Measurements from ENCODE around the gene DCBLD2.
"Not testable (repeated sequence)": the region's sequence is repeated elsewhere in the genome, so short reads cannot be mapped to it uniquely, and the experiment has no call there.

DCBLD2 gene

GRCh38 chr3:98857258-98857657 lies 44.2 kb downstream of the DCBLD2 start:
- H3K27me3 ChIP-seq (ENCODE audit: control insufficient read depth, insufficient read depth, low read length); H3K9ac ChIP-seq (ENCODE audit: low read depth, low read length); H3K4me3 ChIP-seq (ENCODE audit: low read depth, low read length); H3K9me3 ChIP-seq (ENCODE audit: control insufficient read depth, insufficient read depth, low read length); H3K4me1 ChIP-seq (ENCODE audit: control insufficient read depth, insufficient read depth, low read length); H3K36me3 ChIP-seq (ENCODE audit: control insufficient read depth, insufficient read depth, low read length): not testable (repeated sequence)

GRCh38 chr3:98856724-98857123 lies 44.8 kb downstream of the DCBLD2 start:
- H3K4me1 ChIP-seq (ENCODE audit: control insufficient read depth, insufficient read depth, low read length), result no peaks in the 10 kb centered on the region
- no peak overlapping the region for H3K9ac ChIP-seq (ENCODE audit: low read depth, low read length)
- H3K36me3 ChIP-seq (ENCODE audit: control insufficient read depth, insufficient read depth, low read length), result peaks cover 2% of the 10 kb centered on the region
- H3K4me3 ChIP-seq (ENCODE audit: low read depth, low read length), result no peak overlapping the region
- peaks cover 2% of the 10 kb centered on the region for H3K9me3 ChIP-seq (ENCODE audit: control insufficient read depth, insufficient read depth, low read length)
- H3K27me3 ChIP-seq (ENCODE audit: control insufficient read depth, insufficient read depth, low read length), result no peaks in the 10 kb centered on the region

- Histone ChIP-seq H3K27me3 (ENCODE audit: control insufficient read depth, insufficient read depth, low read length) (no peaks in the 10 kb centered on the region), H3K4me3 (ENCODE audit: low read depth, low read length) (no peak overlapping the region), H3K9ac (ENCODE audit: low read depth, low read length) (no peak overlapping the region), H3K9me3 (ENCODE audit: control insufficient read depth, insufficient read depth, low read length) (peaks cover 2% of the 10 kb centered on the region), H3K36me3 (ENCODE audit: control insufficient read depth, insufficient read depth, low read length) (peaks cover 2% of the 10 kb centered on the region), H3K4me1 (ENCODE audit: control insufficient read depth, insufficient read depth, low read length) (no peaks in the 10 kb centered on the region)
Observed at GRCh38 chr3:98855806-98856400, 45.6 kb downstream of the DCBLD2 start.

GRCh38 chr3:98848108-98848507 lies 53.4 kb downstream of the DCBLD2 start:
- Histone ChIP-seq H3K27me3 (ENCODE audit: control insufficient read depth, insufficient read depth, low read length) (no peaks in the 10 kb centered on the region), H3K4me3 (ENCODE audit: low read depth, low read length) (no peak overlapping the region), H3K9ac (ENCODE audit: low read depth, low read length) (no peak overlapping the region), H3K4me1 (ENCODE audit: control insufficient read depth, insufficient read depth, low read length) (no peaks in the 10 kb centered on the region), H3K9me3 (ENCODE audit: control insufficient read depth, insufficient read depth, low read length) (no peaks in the 10 kb centered on the region), H3K36me3 (ENCODE audit: control insufficient read depth, insufficient read depth, low read length) (no peaks in the 10 kb centered on the region)

GRCh38 chr3:98846101-98846500 lies 55.4 kb downstream of the DCBLD2 start:
- Histone ChIP-seq H3K27me3 (ENCODE audit: control insufficient read depth, insufficient read depth, low read length) (no peaks in the 10 kb centered on the region), H3K9ac (ENCODE audit: low read depth, low read length) (no peak overlapping the region), H3K9me3 (ENCODE audit: control insufficient read depth, insufficient read depth, low read length) (no peaks in the 10 kb centered on the region), H3K36me3 (ENCODE audit: control insufficient read depth, insufficient read depth, low read length) (no peaks in the 10 kb centered on the region), H3K4me1 (ENCODE audit: control insufficient read depth, insufficient read depth, low read length) (no peaks in the 10 kb centered on the region), H3K4me3 (ENCODE audit: low read depth, low read length) (no peak overlapping the region)

- H3K9me3 ChIP-seq (ENCODE audit: control insufficient read depth, insufficient read depth, low read length), result peaks cover 2% of the 10 kb centered on the region
- H3K4me3 ChIP-seq (ENCODE audit: low read depth, low read length), result no peak overlapping the region
- no peaks in the 10 kb centered on the region for H3K36me3 ChIP-seq (ENCODE audit: control insufficient read depth, insufficient read depth, low read length)
- H3K9ac ChIP-seq (ENCODE audit: low read depth, low read length), result no peak overlapping the region
- H3K27me3 ChIP-seq (ENCODE audit: control insufficient read depth, insufficient read depth, low read length), result no peaks in the 10 kb centered on the region
- H3K4me1 ChIP-seq (ENCODE audit: control insufficient read depth, insufficient read depth, low read length), result no peaks in the 10 kb centered on the region
Observed at GRCh38 chr3:98843266-98843959, 58.1 kb downstream of the DCBLD2 start.

GRCh38 chr3:98839846-98840245 lies 61.6 kb downstream of the DCBLD2 start:
- no peak overlapping the region for H3K4me3 ChIP-seq (ENCODE audit: low read depth, low read length)
- H3K4me1 ChIP-seq (ENCODE audit: control insufficient read depth, insufficient read depth, low read length), result no peaks in the 10 kb centered on the region
- no peaks in the 10 kb centered on the region for H3K36me3 ChIP-seq (ENCODE audit: control insufficient read depth, insufficient read depth, low read length)
- no peaks in the 10 kb centered on the region for H3K27me3 ChIP-seq (ENCODE audit: control insufficient read depth, insufficient read depth, low read length)
- H3K9ac ChIP-seq (ENCODE audit: low read depth, low read length), result no peak overlapping the region
- peaks cover 2% of the 10 kb centered on the region for H3K9me3 ChIP-seq (ENCODE audit: control insufficient read depth, insufficient read depth, low read length)

GRCh38 chr3:98831060-98831459 lies 70.4 kb downstream of the DCBLD2 start:
- H3K4me3 ChIP-seq (ENCODE audit: low read depth, low read length); H3K4me1 ChIP-seq (ENCODE audit: control insufficient read depth, insufficient read depth, low read length); H3K27me3 ChIP-seq (ENCODE audit: control insufficient read depth, insufficient read depth, low read length); H3K9me3 ChIP-seq (ENCODE audit: control insufficient read depth, insufficient read depth, low read length); H3K36me3 ChIP-seq (ENCODE audit: control insufficient read depth, insufficient read depth, low read length); H3K9ac ChIP-seq (ENCODE audit: low read depth, low read length): not testable (repeated sequence)

- no peaks in the 10 kb centered on the region for H3K4me1 ChIP-seq (ENCODE audit: control insufficient read depth, insufficient read depth, low read length)
- no peak overlapping the region for H3K4me3 ChIP-seq (ENCODE audit: low read depth, low read length)
- H3K36me3 ChIP-seq (ENCODE audit: control insufficient read depth, insufficient read depth, low read length), result no peaks in the 10 kb centered on the region
- H3K9ac ChIP-seq (ENCODE audit: low read depth, low read length), result no peak overlapping the region
- no peaks in the 10 kb centered on the region for H3K9me3 ChIP-seq (ENCODE audit: control insufficient read depth, insufficient read depth, low read length)
- H3K27me3 ChIP-seq (ENCODE audit: control insufficient read depth, insufficient read depth, low read length), result no peaks in the 10 kb centered on the region
Observed at GRCh38 chr3:98829246-98829832, 72.2 kb downstream of the DCBLD2 start.

GRCh38 chr3:98827221-98827920 lies 74.1 kb downstream of the DCBLD2 start:
- Histone ChIP-seq H3K4me3 (ENCODE audit: low read depth, low read length) (no peak overlapping the region), H3K4me1 (ENCODE audit: control insufficient read depth, insufficient read depth, low read length) (no peaks in the 10 kb centered on the region), H3K9me3 (ENCODE audit: control insufficient read depth, insufficient read depth, low read length) (no peaks in the 10 kb centered on the region), H3K36me3 (ENCODE audit: control insufficient read depth, insufficient read depth, low read length) (no peaks in the 10 kb centered on the region), H3K9ac (ENCODE audit: low read depth, low read length) (no peak overlapping the region), H3K27me3 (ENCODE audit: control insufficient read depth, insufficient read depth, low read length) (no peaks in the 10 kb centered on the region)

- H3K4me3 ChIP-seq (ENCODE audit: low read depth, low read length), result no peak overlapping the region
- H3K4me1 ChIP-seq (ENCODE audit: control insufficient read depth, insufficient read depth, low read length), result no peaks in the 10 kb centered on the region
- no peaks in the 10 kb centered on the region for H3K36me3 ChIP-seq (ENCODE audit: control insufficient read depth, insufficient read depth, low read length)
Observed at GRCh38 chr3:98826126-98826525, 75.4 kb downstream of the DCBLD2 start.

GRCh38 chr3:98824256-98824655 lies 77.2 kb downstream of the DCBLD2 start:
- H3K36me3 ChIP-seq (ENCODE audit: control insufficient read depth, insufficient read depth, low read length), result no peaks in the 10 kb centered on the region
- H3K9me3 ChIP-seq (ENCODE audit: control insufficient read depth, insufficient read depth, low read length), result no peaks in the 10 kb centered on the region
- H3K27me3 ChIP-seq (ENCODE audit: control insufficient read depth, insufficient read depth, low read length), result no peaks in the 10 kb centered on the region
- no peak overlapping the region for H3K4me3 ChIP-seq (ENCODE audit: low read depth, low read length)
- no peaks in the 10 kb centered on the region for H3K4me1 ChIP-seq (ENCODE audit: control insufficient read depth, insufficient read depth, low read length)
- no peak overlapping the region for H3K9ac ChIP-seq (ENCODE audit: low read depth, low read length)

More at GRCh38 chr3:98826126-98826525, 75.4 kb downstream of the DCBLD2 start:
- Histone ChIP-seq H3K27me3 (ENCODE audit: control insufficient read depth, insufficient read depth, low read length) (no peaks in the 10 kb centered on the region), H3K9ac (ENCODE audit: low read depth, low read length) (no peak overlapping the region), H3K9me3 (ENCODE audit: control insufficient read depth, insufficient read depth, low read length) (no peaks in the 10 kb centered on the region)
